Mesenteric fat pad (tissue), 1 donor: ENCODE measurements around the gene C17orf75. TPM values are rescaled to one million over a fixed set of nuclear protein-coding genes. Genes with fewer than 3 reads are reported as not detected.

Experiments used
- DNase-seq: peaks from one replicate; pipeline ENCODE4 v3.0.0-alpha.2; 2020; ENCODE audit warnings: low spot score
- total RNA-seq: library from RNA; stranded (reverse); fragmentation: NEBNext Ultra II Directional; extraction: Animal tissue kit (Norgen Biotek cat#: 25700); gene quantifications from one replicate; pipeline ENCODE4 v1.2.1, GENCODE V29; 2021
- donor health status: DM: yes; HTN: yes; CAD: no.

Gene C17orf75
- total RNA-seq, 1 donor from 2014 or later, result 8.6 TPM

DNA sequence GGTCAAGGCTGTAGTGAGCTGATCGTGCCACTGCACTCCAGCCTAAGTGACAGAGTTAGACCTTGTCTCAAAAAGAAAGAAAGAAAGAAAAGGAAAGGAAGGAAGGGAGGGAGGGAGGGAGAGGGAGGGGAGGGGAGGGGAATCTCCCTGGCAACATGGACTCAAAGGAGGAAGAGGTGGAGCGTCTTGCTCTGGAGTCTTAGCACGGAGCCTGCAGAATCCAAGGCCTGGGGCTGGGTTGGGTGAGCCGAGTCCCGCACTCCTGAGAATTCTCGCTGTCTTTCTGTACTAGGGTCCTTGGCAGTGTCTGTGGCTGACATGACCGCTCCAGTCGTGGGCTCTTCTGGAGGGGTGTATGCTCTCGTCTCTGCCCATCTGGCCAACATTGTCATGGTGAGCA, 36.9 kb downstream of the C17orf75 start:
- no peak for DNase-seq

DNA sequence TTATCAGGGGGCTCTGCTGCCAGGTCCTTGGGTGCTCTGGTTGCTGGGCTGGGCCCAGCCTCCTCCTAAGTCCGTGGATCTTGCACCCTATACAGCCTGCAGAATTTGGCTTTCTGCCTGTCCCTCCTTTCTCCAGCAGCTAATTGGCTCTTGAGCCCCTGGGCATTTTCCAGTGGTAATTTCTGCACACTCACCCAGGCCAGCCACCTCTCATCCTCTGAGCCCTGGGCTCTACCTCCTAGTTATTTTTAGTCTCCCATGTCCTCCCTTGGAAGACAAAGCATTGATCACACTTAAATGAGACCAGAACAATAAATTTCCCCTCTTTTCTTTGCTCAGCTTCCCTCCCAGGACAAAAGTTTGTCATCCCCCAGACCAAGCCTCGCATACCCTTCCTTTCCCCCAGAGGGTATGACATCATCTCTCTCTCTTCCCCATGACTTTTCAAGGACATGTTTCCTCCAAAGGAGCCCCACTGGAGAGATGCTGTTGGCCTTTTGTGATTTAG, 38.1 kb downstream of the C17orf75 start:
- no peak for DNase-seq

DNA sequence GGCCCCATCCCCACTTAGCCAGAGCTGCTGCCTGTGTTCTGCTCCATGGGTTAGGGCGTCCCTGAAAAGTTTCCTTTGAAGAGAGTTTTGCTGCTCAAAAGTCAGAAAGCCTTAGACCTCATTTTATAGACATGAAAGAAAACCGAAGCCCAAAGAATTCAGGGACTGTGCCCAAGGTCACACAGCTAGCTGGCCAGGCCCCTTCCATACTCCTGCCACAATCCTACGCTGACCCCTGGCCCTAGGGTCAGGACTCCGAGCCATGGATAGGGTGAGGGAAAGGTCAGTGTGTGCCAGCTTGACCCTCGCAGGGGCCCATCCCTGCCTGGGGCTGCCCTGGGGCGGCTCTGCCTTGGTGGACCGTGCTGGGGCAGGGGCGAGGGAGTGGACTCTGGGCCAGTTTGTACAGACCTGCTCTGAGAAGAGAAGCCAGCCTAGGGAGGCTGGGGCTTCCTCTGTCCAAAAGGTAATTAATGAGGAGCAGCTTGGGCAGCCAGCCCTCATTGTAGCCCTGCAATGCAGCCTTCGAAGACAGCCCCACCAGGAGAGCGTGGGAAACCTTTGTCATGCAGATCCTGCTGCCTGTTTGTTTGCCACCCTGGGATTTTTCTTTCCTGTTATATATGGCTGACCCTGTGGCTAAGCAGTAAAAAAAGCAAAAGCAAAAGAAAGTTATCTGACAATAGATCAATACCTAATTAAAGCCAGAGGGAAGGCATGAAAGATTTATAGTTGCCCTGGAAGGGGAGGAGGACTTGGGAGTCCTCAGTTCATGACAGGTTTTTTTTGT, 38.9 kb downstream of the C17orf75 start:
- DNase-seq, result no peak

DNA sequence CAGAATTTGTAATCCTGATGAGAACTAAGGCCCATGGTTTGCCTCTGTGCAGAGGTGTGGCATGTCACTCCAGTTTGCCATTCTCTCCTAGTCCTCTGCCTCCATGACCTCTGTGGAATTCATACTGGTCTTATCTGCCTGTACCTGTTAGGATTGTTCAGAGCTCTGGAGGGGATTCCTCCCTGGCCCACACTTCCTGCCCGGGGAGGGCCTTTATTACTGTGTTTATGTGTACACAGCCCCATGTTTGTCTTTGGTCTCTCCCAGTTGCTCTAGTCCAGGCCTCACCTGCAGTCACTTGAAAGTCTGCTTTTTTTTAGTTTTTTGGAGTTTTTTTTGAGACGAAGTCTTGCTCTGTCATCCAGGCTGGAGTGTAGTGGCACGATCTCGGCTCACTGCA, 39.9 kb downstream of the C17orf75 start:
- DNase-seq, result no peak

DNA sequence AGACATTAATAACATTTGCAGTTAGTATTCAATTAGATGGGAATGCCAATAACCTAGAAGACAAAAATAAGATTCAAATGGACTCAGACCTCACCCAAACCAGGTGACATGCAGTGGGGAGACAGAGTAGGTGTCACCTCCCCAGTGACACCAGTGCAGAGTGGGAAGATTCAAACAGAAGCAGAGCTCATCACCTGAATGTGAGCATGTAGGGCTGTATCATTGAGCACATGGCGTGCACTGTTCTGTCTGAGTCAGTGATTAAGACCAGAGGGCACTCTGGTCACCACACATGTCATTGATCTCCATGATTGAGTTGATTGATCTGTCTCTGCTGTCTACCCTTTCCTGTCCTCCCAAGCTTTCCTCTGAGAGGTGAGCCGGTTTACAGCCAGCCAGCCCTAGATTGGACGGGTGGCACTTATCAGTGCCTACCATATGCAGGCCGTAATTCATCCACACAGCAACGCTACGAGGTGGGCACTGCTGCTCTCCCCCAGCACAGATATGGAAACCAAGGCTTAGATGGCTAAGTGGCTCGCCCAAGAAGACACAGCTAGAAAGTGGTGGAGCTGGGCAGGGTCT, 42.3 kb downstream of the C17orf75 start:
- DNase-seq, result no peak

DNA sequence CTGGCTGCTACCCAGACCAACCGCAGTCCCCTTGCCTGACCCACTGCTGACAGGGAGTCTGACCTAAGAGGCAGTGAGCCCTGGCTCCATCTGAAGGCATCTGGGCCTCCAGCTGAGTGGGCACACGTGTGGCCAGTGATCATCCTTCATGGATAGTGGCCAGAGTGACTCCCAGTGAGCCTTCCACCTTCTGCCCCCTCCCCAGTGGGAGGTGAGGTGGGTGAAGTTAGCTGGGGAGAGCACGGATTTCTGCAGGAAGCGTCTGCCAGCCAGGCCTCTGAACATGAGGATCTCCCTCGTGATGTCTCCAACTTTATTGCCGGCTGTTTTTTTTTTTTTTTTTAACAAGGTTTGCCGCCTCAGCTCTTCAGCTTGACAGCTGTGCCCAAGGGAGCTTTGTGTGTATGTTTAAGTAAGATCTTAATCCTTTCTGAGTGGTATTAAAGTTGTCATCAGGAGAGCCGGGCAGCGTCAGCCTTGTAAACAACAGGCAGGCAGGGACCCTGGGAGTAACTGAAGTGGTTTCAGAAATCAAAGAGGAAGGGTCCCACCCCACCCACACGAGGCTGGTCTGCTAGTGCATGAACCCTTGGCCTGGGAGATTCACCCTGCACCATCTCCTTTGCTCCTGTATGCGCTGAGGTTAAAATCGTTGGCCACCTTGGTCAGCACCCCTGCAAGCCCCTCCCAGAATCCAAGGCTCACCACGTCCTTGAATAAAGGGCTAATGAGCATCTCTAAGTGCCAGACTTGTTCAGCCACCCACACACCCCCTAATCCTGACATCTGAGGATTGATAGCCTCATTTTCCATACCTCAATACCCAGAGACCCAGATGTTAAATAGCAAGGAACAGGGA, 43.0 kb downstream of the C17orf75 start:
- DNase-seq, result no peak

DNA sequence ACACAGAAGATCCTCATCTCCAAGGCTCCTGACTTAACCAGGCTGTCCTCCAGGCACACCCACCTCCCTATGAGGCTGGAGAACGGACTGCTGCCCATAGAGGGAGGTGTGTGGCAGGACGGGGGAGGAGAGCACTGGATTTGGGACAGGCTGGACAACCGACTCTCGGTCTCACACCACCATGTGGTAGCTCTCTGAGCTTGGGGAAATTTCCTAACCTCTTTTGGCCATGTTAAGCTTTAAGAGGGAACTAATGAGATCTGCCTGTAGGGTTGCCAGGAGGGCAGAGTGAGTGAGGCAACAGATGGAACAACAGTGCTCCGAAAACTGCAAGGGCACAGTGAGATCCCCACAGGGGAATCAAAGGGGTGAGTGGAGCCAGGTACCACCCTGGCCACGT, 43.7 kb downstream of the C17orf75 start:
- no peak for DNase-seq

DNA sequence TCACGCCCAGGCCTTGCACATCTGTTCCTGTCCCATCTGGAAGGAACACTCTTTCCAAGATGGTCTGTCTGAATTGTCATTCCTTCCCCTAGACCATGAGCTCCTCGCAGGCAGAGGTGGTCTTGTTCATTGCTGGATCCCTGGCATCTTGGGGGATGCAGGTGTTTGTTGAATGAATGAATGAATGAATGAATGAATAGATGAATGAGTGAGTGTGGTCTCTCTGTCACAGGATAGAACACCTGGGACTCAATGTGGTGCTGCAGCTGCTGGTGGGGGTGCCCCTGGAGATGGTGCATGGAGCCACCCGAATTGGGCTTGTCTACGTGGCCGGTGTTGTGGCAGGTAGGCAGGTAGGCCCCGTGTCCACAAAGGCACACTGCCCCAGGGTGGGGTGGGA, 44.1 kb downstream of the C17orf75 start:
- DNase-seq, result no peak

DNA sequence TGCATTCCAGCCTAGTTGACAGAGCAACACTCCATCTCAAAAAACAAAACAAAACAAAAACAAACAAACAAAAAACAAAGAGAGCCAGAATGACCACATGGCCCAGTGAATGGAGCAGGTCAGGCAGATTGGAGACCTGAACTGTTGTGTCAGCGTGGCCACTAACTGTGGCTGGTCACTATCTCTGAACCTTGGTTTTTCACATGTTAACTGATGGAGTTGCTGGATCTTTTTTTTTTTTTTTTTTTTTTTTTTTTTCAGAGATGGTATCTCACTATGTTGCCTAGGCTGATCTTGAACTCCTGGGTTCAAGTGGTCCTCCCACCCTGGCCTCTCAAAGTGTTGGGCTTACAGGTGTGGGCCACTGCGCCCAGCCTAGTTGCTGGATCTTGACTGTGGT, 44.5 kb downstream of the C17orf75 start:
- DNase-seq, result no peak

DNA sequence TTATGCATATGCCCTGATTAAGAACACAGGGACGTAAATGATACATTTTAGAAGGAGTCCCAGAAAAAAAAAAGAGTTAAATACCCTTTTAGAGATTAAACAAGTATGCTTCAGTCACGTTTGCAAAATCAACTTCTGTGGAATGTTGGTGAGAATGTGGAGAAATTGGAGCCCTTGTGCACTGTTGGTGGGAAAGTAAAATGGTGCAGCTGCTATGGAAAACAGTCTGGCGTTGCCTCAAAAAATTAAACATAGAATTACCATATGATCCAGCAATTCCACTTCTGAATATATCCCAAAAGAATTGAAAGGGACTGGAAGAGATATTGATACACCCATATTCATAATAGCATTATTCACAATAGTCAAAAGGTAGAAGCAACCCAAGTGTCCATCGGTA, 49.9 kb downstream of the C17orf75 start:
- DNase-seq, result no peak

DNA sequence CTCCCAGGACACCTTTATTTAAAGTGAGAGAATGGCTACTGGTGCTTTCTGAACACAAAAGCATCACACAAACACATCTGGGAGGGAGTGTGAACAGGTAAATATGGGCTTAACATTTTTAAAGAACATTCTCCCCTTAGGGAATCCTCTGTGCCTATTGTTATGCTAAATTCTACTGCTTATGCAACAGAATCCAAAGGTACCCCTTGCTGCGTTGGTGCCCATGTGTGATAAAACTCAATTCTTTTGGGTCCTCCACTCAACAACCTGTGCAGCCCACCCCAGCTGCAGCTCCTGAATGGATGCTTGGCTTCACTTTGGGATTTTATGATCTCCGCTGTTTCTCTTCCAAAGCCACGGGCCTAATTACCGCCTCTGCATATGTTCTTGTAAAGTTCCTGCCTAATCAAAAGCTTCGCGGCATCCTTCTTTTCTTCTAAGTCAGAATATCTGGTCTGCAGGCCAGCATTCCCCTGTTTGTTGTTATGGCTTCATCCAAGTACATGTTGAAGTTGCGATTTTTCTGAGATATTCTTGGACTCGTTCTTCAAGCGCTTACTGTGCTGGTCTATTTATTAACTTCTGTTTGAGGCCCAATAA, 52.4 kb downstream of the C17orf75 start:
- DNase-seq, result no peak

DNA sequence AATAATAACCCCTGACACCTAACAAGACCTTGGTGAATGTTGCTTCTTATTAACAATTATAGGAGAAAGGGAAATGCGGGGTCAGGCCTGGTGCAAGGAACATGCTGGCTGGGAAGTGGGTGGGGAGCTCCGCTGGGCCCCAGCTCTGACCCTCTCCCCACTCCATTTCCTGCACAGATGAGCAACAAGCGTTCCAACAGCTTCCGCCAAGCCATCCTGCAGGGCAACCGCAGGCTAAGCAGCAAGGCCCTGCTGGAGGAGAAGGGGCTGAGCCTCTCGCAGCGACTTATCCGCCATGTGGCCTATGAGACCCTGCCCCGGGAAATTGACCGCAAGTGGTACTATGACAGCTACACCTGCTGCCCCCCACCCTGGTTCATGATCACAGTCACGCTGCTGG, 53.4 kb downstream of the C17orf75 start:
- DNase-seq, result no peak

DNA sequence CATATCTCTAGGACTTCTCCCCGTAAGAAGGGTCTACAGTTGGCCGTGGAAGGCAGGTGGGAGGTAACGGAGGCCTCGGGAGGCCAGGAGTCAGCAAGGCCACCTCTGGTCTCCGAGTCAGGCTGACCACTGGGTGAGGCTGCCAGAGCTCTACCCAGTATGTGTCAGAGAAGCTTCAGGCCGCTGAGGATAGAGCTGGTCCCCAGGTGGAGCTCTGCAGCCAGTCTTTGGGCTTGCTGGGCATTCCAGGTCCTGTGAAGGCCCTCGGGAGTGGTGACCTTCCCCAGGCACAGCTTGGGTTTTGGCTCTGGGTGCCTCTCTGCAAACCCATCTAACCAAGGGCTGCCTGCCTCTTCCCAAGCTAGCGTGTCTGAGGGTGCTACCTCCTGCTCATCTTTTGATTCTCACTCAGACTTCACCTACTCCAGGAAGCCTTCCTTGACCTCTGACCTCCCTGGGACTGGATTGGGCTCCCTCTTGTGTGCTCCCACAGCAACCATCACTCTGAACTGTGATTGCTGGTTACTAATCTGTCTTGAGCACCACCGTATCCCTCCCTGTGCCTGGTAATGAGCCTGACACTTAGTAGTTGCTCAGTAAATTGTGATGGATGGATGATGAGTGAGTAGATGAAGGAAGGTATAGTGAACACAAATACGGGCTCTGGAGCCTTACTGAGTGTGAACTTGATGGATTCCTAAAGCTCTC, 54.0 kb downstream of the C17orf75 start:
- no peak for DNase-seq

DNA sequence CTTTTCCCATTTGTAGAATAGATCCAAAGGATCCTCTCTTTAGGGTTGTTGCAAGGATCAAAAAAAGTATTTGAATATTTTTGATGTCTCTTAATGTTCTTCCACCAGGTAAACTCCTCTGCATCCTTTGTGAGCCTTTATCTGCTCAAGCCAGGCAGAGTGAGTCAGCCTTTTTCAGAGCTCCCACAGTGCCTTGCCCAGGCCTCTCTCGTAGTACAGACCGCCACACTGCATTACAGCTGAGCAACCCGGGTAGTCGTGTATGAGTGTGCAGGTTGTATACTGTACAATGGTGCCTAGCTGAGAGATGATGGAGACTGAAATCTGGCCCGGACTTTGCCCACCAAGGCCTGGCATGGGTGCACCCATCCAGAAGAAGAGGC, 55.5 kb downstream of the C17orf75 start:
- no peak for DNase-seq

DNA sequence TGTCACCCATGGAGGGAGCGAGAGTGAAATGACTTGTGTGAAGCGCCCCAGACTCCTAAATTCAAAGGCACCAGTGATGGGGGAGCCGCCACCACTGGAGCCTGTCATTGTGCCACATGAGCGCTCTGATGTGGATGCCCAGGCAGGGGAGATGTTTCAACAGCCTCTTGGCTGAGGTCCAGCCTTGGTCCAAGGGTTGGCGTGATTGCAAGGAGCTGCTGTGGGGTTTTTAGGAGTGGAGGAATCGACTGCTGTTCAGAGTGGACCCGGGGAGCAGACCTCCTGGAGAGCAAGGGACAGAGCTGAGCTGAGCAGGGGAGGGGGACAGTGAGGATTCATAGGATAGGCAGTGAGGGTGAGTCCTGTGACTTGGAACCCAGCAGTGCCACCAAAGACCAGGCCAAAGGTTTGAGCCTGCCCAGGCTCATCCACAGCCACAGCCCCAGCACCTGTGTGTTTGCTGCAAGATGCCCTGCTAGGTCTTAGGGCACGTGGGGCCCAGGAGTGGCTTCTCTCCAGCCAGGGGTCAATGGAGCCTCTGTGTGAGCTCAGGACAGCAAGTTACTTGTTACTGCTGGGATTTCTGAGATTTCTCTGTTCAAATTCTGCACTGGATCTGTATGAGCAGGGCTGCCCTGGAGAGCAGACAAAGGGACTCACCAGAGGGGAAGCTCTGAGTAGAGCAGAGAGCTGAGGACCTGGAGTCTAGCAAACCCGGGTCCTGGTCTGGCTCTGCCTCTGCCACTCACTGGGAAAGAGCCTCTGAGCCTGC, 56.0 kb downstream of the C17orf75 start:
- no peak for DNase-seq

DNA sequence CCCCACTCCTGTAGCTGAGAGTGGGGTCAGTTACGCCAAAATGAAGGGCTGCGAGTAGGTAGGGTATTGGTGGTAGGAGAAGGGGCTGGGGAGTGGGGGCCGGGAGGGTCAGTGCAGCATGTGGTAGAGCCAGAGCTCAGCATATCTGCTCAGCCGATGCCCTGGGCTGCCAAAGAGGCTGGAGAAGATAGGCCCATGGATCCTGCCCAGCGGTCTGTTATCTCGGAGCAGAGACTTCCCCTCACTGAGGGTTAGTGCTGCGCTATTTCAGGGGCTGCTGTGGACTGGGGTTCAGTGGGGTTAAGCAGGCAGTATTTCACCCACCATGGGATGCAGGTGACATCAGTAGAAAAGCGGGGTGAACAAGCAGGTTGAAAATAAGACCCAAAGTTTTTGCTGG, 56.7 kb downstream of the C17orf75 start:
- no peak for DNase-seq

DNA sequence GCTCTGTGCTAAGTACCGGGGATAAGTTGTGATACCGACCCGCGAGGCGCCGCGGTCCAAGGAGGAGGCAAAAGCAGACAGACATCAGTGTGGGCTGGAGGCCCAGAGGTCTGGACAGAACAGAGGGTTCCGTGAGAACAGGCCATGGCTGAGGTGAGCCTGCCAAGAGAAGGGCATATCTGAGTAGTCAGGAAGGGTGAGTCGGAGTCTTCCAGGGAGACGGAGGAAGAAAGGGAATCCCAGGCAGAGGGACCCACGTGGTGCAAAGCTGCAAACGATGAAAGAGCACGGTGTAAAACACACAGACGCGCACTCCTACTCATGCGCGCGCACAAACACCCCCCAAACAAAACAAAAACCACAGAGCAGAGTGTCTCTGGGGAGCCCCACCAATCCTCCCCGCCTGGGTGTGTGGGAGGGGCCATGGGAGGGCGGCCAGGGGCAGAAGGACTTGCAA, 58.2 kb downstream of the C17orf75 start:
- no peak for DNase-seq

DNA sequence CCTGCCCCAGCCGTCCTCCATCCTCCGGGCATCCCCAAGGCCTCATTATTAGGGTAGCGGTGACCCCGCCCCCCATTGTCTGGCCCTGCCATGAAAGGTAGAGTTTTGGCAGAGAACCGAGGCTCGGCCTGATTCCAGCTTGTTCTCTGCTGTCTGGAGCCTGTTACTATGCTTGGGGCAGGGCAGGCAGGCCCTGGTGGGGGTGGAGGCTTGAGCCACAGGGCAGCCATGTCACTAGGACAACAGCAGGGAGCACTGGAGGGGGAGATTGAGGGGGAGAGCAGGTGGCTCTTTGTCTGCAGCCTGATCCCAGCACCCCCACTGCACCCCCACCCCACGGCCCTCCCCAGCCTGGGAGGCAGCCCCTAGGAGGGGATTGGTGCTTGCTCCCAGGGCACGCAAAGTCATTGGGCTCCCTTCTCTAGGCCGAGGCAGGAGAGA, 60.9 kb downstream of the C17orf75 start:
- no peak for DNase-seq

DNA sequence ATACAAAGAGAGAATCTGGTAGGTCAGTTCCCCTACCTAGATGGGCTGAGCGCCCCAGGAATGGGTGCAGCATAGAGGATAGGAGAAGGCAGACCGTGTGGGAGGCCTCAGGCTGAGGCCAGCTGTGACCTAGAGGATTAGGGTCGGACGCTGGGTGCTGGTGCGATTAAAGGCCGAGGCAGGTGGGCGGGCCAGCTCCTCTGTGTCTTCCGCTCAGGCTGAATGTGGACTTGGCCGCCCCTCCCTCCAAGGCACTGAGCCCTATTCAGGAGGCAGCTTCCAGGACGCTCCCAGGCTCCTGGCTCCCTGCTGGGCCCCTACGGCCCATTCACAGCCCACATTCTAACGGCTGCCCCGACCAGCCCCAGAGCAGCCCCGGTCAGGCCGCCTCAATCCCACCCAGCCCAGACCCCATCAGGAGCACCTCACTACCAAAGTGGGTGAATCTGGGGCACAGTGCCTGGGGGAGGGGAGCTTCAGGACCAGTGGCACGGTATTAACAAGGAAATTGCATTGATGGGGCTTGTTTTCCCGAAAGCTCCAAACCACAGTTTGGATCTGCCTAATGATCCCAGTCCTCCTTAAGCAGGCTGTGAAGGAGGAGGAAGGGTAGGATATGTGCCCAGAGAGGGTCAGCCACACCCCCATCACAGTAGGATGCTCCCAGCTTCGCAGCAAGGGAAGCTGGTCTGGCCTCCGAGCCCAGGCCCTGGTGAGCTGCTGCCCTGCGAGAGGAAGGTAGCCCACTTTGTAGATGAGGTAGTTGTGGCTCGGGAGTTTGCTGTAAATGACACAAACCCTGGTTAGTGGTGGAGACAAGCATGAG, 61.9 kb downstream of the C17orf75 start:
- no peak for DNase-seq
